Glomerular visceral epithelial cell (primary cell): ENCODE measurements around the gene FKBP10.
"Not testable (repeated sequence)": the region's sequence is repeated elsewhere in the genome, so short reads cannot be mapped to it uniquely, and the experiment has no call there.

Experiments used
- DNase-seq: peaks from one replicate; pipeline ENCODE4 v3.0.0-alpha.2; 2016; ENCODE audit errors: extremely low spot score

Gene FKBP10

DNA sequence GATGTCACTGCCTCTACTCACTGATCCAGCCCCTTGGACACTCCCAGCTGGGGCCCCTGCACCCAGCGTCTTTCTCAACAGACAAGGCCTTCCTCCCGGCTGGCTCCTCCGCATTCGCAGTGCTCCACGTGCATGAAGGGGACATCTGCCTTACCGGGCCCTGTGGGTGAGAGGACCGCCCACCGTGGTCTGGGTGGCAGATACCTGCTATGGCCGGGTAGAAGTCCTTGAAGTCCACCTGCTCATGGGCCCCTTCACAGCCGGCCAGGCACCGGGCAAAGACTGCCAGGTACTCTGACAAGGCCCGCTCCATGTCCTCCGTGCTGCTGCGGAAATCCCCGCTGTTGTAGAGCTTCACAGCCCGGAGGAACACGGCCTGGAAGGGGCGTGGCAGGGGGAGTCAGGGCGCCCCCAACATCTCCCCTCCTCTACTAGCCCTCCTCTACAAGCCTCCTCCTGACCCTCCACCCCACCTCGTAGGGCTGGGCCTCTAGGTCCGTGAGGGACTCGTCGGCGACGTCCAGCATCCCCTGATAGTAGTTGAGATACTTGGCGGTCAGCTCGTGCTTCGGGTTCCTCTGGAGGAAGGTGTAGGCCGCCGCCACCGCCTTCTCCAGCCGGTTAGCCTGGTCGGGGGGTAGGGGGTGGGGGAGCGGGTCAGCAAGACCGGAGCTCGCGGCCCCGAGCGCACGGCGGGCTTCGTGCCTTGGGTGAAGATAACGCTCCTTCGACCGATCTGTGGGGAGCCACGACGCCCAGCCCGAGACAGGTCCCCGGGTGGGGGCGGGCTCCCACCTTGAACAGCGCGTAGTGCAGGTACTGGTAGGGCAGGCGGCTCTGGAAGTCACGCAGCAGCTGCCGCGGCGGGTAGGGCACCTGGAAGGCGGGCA is 1.9 kb upstream of the FKBP10 start:
- no peak for DNase-seq

- peak; percentile 74 for DNase-seq
These were observed 1.0 kb upstream of the FKBP10 start, which contains the start of gene P3H4 for GRCh38 chr17:41811549-41812380. P3H4 (minus strand) TSS chr17:41811949; CDS start chr17:41811915, 34 bp downstream.

DNA sequence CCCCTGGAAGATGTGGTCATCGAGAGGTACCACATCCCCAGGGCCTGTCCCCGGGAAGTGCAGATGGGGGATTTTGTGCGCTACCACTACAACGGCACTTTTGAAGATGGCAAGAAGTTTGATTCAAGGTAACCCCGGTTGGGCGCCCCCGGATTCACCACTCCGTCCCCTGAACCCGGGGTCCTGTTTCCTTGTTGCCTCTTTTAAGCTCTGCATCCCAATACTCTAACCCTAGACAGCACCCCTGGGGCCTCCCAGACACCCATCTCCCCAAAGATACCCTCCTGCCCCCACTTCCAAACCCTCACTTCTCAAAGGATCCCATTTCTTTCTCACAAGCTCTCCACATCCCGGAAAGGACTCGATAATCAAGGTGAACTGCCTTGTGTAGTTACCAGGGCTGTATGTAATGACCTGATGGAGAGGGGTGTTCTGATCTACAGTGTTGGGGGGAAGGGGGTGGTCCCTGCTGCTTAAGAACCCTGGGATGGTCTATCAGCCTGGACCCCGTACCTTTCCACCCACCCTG is 412 bp downstream of the FKBP10 start:
- DNase-seq = no peak

DNA sequence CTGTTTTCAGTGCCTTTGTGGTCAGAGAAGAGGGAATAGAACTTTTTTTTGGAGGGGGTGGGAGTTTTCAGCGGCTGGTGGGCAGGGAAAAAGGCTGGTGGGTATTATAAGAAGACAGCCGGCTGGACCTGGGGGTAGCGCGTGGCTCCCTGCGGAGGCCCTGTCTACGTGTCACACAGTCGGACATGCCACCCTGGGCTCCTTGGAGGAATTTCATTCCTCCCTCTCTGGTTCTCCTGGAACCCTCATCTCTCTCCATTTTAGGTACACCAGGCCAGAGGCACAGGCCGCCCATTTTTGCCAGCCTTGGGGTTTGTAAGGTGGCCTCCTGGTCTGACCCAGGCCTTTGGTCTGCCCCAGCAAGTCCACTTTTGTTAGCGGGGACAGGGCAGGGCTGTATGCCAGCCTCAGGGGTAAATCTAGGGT is 908 bp downstream of the FKBP10 start:
- no peak for DNase-seq

DNA sequence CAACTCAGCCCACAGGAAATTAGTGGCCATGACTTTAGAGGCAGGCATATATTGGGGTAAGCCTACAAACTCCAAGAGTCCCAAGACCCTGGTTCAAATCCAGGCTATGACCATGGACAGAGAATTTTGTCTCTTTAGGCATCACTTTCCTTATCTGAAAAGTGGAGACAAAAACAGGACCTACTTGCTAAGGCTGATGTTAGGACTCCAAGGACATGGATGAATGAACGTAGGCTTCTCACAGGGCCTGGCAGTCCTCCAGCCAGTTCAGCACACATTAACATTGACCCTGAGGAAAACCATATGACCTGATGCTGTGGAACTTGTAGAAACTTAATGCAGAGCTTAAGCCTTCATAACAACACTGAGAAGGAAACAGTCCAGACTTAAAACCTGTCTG is 1.4 kb downstream of the FKBP10 start:
- DNase-seq = peak; percentile 89

DNA sequence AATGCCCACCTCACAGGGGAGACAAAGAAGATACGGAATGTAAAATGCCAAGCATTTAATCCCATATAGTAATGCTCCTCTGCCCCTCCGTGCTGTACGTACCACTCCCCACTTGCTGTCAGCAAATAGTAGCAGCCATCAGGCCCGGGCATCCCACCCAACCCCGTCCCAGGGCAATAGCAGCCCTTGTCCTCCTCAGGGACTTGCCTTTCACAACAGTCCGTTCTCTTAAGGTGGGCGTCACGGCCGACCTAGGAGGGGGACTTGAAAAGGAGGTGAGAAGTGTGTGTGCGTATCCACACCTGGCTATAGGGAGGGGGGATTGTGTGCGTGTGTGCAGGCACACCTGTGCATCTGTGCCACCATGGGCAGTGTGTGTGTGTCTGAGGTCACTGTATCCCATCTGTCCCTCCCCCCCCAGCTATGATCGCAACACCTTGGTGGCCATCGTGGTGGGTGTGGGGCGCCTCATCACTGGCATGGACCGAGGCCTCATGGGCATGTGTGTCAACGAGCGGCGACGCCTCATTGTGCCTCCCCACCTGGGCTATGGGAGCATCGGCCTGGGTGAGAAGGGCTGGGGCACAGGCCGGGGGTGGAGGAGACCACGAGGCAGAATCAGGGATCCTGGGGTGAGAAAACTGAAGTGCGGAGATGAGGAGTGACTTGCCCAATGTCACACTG is 4.0 kb downstream of the FKBP10 start:
- DNase-seq = no peak

DNA sequence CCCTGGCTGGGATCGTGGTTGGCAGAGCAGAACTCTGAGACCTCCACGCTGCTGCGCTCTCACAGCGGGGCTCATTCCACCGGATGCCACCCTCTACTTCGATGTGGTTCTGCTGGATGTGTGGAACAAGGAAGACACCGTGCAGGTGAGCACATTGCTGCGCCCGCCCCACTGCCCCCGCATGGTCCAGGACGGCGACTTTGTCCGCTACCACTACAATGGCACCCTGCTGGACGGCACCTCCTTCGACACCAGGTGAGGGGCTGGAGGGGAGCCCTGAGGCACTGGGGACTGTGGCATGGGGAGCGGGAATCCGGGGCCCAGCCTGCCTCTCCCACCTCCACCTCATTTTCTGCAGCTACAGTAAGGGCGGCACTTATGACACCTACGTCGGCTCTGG is 5.2 kb downstream of the FKBP10 start:
- no peak for DNase-seq

DNA sequence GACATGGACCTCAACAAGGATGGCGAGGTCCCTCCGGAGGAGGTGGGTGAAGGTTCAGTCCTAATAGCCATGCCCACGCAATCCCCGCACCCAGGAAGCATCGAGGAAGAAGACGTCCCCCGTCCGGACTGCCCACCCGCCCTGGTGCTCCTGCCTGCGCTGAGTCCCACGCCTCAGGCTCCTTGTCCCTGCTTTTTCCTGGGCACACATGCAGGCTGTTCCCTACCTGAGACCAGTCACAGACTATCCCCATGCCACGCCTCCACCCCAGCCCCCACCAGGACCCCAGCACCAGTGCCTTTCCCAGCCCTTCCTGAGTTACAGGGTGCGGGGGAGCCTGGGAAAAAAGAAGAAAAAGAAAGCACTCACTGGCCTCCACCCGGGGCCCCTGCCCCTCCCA is 9.0 kb downstream of the FKBP10 start:
- no peak for DNase-seq

GRCh38 chr17:41822216-41823140 is 9.7 kb downstream of the FKBP10 start:
- no peak for DNase-seq

GRCh38 chr17:41823141-41823524 is 10.3 kb downstream of the FKBP10 start:
- no peak for DNase-seq

DNA sequence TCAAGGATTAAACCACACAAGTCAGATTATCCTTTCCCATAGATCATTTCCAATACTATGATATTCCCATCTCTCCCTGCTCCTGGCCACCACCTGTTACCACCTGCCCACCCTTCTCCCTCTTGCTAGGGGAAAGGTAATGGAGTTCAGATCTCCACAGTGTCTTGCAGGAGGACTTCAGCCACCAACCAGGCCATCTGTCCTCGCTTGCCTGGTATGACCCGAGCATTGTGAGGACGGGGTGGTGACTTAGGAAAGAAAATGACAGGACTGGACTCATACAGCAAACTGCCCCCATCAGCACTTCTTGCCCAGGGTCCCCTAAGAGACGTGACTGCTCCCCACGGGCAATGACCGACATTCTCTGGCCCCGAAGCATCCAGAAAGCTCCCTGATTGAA is 10.8 kb downstream of the FKBP10 start:
- DNase-seq = no peak

GRCh38 chr17:41824086-41824485 is 11.3 kb downstream of the FKBP10 start:
- DNase-seq = no peak

- no peak for DNase-seq
These were observed 12.5 kb downstream of the FKBP10 start for GRCh38 chr17:41825175-41825845.

- not testable (repeated sequence) for DNase-seq
These were observed 17.2 kb downstream of the FKBP10 start for GRCh38 chr17:41829961-41830360.

GRCh38 chr17:41835214-41835799 is 22.5 kb downstream of the FKBP10 start:
- no peak for DNase-seq

DNA sequence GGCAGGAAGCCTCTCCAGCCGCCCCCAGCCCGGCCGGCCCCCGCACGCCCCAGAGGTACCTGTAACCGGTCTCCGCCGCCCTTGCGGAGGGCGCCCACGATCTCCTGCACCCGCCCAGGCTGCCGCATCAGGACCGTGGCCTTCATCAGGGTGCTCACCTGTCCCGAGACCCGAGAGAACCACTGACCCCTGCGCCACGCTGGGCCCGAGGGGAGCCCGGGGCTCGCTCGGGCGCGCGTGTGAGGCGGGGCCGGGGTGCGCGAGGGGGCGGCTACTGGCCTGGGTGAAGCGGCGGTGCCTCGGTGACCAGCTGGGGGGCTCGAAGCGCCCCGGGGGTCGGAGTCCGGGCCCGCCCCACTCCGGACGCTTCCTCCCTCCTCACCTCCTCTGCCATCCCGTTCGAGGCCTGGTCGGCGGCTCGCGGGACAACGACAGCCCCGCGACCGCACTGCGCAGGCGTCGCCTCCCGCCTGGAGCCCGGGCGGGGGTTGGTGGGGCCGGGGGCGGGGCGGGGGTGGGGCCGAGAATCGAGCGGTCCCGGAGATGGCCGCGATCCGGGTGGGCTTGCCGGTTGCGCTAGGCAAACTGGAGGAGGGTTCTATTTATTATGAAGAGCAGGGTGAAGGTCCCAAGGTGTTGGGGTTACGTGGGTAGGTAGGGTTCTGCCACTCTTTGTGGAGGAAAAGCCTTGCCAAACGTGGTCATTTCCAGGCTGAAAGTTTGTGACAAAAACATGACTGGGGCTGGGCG is 23.2 kb downstream of the FKBP10 start, which contains the start of gene NT5C3B:
Gene NT5C3B (minus strand): TSS at position 433 of the 750 bp plus-strand sequence. CDS start 39 bp downstream, at position 394.
- DNase-seq = peak; percentile 62

- no peak for DNase-seq
These were observed 23.9 kb downstream of the FKBP10 start for GRCh38 chr17:41836550-41837196.

DNA sequence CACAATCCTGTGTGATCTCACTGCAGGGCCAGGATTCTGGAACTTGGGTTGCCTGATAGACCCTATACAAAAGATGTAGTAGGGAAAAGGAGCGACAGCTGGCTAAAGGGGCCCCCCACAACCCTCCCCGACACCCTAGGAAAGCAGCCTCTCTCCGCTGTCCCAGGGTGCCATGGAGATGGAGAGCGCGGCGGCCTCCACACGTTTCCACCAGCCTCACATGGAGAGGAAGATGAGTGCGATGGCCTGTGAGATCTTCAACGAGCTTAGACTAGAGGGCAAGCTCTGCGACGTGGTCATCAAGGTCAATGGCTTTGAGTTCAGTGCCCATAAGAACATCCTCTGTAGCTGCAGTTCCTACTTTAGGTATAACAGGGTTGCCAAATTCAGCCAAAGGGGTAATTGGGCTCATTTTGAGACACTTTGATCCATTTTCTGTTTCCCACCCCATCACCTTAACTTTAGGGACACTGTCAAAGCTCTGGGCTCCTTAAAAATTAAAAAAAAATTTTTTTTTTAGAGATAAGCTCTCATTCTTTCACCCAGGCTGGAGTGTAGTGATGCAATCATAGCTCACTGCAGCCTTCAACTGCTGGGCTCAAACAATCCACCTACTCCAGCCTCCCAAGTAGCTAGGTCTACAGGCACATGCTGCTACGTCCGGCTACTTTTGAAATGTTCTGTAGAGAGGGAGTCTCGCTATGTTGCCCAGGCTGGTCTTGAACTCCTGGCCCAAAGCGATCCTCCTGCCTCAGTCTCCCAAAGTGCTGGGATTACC is 25.1 kb downstream of the FKBP10 start, which contains the start of gene KLHL10:
Gene KLHL10 (plus strand): TSS at position 65 of the 778 bp plus-strand sequence. CDS start 108 bp downstream, at position 173.
- no peak for DNase-seq
